Measurements from ENCODE around the gene DNAJA2. TPM values are rescaled to one million over a fixed set of nuclear protein-coding genes. Genes with fewer than 3 reads are reported as not detected.

The DNAJA2 gene
- polyA plus RNA-seq, 1 donor from 2014 or later, result 99.5 TPM

DNA sequence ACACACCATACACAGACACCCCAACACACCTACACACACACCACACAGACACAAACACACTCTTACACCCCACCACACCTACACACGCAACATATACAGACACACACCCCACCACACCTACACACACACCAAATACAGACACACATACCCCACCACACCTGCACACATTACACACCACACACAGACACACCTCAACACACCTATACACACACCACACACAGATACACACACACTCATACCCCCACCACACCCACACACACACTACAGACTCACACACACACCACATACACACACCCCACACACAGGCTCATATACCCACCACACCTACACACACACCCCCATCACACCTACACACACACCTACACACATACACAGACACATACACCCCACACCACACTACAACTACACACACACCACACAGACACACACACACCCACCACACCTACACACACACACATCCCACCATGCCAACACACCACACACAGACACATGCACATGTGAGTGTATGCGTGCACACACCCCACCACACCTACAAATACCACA lies 57.9 kb downstream of the DNAJA2 start:
- no peak overlapping the region for H3K27ac ChIP-seq (ENCODE audit: low read length)
- no peak for TF ChIP-seq SMC3 (conservative IDR thresholded peaks at IDR 0.05; ENCODE audit: poor library complexity)
- TF ChIP-seq EZH2 (IDR thresholded peaks at IDR 0.05; ENCODE audit: borderline replicate concordance, insufficient read depth, low read length, poor library complexity, severe bottlenecking), result no peak
- no peak for TF ChIP-seq RAD21 (conservative IDR thresholded peaks at IDR 0.05)
- TF ChIP-seq POLR2AphosphoS5 (IDR thresholded peaks at IDR 0.05), result no peak

DNA sequence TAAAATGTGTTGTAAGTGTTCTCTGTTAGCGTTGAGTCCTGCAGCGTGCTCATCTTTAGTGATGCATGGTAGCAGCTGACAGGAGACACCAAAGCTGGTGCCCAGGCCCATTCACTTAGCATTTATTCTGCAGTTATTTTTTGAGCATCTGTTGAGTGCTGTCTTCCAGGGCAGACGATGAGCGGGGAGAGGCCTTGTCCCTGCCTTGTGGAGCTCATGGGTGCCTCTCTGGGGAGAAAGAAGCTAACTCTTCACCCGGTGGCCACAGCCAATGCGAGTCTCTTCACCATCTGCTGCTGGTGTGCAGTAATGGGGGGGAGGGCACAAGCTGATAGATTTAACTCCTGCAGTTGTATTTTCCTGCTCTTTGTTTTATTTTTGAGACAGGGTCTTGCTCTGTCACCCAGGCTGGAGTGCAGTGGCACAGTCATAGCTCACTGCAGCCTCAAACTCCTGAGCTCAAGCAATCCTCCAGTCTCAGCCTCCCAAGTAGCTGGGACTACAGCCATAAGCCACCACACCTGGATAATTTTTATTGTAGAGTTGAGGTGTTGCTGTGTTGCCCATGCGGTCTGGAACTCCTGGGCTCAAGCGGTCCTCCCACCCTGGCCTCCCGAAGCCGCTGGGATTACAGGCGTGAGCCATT lies 58.8 kb downstream of the DNAJA2 start:
- Histone ChIP-seq H3K79me2 (replicated peaks; ENCODE audit: insufficient read depth, low read length) (no peaks in the 10 kb centered on the region), H3K4me3 (ENCODE audit: low read length) (no peak overlapping the region), H2AFZ (ENCODE audit: low read depth, low read length) (no peak overlapping the region), H3K27me3 (ENCODE audit: insufficient read depth, low read depth, low read length) (no peaks in the 10 kb centered on the region), H3K27ac (ENCODE audit: low read length) (no peak overlapping the region), H3K9me2 (ENCODE audit: insufficient read depth, low read length) (no peaks in the 10 kb centered on the region), H3K9me3 (ENCODE audit: low read length) (no peaks in the 10 kb centered on the region), H3K9ac (ENCODE audit: low read length) (no peak overlapping the region), H3K4me2 (ENCODE audit: low read length) (no peak overlapping the region), H4K20me1 (ENCODE audit: insufficient read depth) (no peaks in the 10 kb centered on the region), H3K36me3 (ENCODE audit: insufficient read depth, low read length) (no peaks in the 10 kb centered on the region), H3F3A (ENCODE audit: insufficient read depth, low read length, poor library complexity, severe bottlenecking) (no peaks in the 10 kb centered on the region)
- TF ChIP-seq SMC3 (conservative IDR thresholded peaks at IDR 0.05; ENCODE audit: poor library complexity) (no peak), EZH2 (IDR thresholded peaks at IDR 0.05; ENCODE audit: borderline replicate concordance, insufficient read depth, low read length, poor library complexity, severe bottlenecking) (no peak), MXI1 (conservative IDR thresholded peaks at IDR 0.05; ENCODE audit: poor library complexity, severe bottlenecking) (no peak), TAF1 (IDR thresholded peaks at IDR 0.05; ENCODE audit: low read depth) (no peak), EP300 (conservative IDR thresholded peaks at IDR 0.05; ENCODE audit: poor library complexity, severe bottlenecking) (no peak), POLR2AphosphoS5 (IDR thresholded peaks at IDR 0.05) (no peak), RAD21 (conservative IDR thresholded peaks at IDR 0.05) (no peak)
- TF ChIP-seq, protein P1, sequence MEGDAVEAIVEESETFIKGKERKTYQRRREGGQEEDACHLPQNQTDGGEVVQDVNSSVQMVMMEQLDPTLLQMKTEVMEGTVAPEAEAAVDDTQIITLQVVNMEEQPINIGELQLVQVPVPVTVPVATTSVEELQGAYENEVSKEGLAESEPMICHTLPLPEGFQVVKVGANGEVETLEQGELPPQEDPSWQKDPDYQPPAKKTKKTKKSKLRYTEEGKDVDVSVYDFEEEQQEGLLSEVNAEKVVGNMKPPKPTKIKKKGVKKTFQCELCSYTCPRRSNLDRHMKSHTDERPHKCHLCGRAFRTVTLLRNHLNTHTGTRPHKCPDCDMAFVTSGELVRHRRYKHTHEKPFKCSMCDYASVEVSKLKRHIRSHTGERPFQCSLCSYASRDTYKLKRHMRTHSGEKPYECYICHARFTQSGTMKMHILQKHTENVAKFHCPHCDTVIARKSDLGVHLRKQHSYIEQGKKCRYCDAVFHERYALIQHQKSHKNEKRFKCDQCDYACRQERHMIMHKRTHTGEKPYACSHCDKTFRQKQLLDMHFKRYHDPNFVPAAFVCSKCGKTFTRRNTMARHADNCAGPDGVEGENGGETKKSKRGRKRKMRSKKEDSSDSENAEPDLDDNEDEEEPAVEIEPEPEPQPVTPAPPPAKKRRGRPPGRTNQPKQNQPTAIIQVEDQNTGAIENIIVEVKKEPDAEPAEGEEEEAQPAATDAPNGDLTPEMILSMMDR (IDR thresholded peaks at IDR 0.05; ENCODE audit: poor library complexity, severe bottlenecking), result no peak
- TF ChIP-seq, protein P2, sequence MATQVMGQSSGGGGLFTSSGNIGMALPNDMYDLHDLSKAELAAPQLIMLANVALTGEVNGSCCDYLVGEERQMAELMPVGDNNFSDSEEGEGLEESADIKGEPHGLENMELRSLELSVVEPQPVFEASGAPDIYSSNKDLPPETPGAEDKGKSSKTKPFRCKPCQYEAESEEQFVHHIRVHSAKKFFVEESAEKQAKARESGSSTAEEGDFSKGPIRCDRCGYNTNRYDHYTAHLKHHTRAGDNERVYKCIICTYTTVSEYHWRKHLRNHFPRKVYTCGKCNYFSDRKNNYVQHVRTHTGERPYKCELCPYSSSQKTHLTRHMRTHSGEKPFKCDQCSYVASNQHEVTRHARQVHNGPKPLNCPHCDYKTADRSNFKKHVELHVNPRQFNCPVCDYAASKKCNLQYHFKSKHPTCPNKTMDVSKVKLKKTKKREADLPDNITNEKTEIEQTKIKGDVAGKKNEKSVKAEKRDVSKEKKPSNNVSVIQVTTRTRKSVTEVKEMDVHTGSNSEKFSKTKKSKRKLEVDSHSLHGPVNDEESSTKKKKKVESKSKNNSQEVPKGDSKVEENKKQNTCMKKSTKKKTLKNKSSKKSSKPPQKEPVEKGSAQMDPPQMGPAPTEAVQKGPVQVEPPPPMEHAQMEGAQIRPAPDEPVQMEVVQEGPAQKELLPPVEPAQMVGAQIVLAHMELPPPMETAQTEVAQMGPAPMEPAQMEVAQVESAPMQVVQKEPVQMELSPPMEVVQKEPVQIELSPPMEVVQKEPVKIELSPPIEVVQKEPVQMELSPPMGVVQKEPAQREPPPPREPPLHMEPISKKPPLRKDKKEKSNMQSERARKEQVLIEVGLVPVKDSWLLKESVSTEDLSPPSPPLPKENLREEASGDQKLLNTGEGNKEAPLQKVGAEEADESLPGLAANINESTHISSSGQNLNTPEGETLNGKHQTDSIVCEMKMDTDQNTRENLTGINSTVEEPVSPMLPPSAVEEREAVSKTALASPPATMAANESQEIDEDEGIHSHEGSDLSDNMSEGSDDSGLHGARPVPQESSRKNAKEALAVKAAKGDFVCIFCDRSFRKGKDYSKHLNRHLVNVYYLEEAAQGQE (IDR thresholded peaks at IDR 0.05; ENCODE audit: borderline replicate concordance), result no peak

More for the DNA sequence above, 57.9 kb downstream of the DNAJA2 start:
- Histone ChIP-seq H3K27me3 (ENCODE audit: insufficient read depth, low read depth, low read length) (no peaks in the 10 kb centered on the region), H3K36me3 (ENCODE audit: insufficient read depth, low read length) (no peaks in the 10 kb centered on the region), H2AFZ (ENCODE audit: low read depth, low read length) (no peak overlapping the region), H3K9ac (ENCODE audit: low read length) (no peak overlapping the region), H3K4me3 (ENCODE audit: low read length) (no peak overlapping the region), H4K20me1 (ENCODE audit: insufficient read depth) (no peaks in the 10 kb centered on the region), H3K9me3 (ENCODE audit: low read length) (no peaks in the 10 kb centered on the region), H3K9me2 (ENCODE audit: insufficient read depth, low read length) (no peaks in the 10 kb centered on the region), H3K79me2 (replicated peaks; ENCODE audit: insufficient read depth, low read length) (no peaks in the 10 kb centered on the region), H3K4me2 (ENCODE audit: low read length) (no peak overlapping the region), H3F3A (ENCODE audit: insufficient read depth, low read length, poor library complexity, severe bottlenecking) (no peaks in the 10 kb centered on the region)
